H7 (cell line): ENCODE data around the gene SLC2A11. TPM values are rescaled to one million over a fixed set of nuclear protein-coding genes. Genes with fewer than 3 reads are reported as not detected.
"Not testable (repeated sequence)": the region's sequence is repeated elsewhere in the genome, so short reads cannot be mapped to it uniquely, and the experiment has no call there.

ENCODE experiments used
- DNase-seq: peaks from one replicate; pipeline ENCODE4 v3.0.0; 2012
- H3K27me3 ChIP-seq: 2 replicates; pipeline ENCODE4 v1.6.0; 2011; ENCODE audit warnings: mild to moderate bottlenecking, low read length; ENCODE audit not compliant: control insufficient read depth, insufficient read depth
- H3K36me3 ChIP-seq: replicated peaks from 2 replicates; pipeline ENCODE4 v1.5.1; 2011; ENCODE audit warnings: low read length; ENCODE audit not compliant: control insufficient read depth, insufficient read depth
- H3K4me3 ChIP-seq: 2 replicates; pipeline ENCODE4 v1.5.1; 2011; ENCODE audit warnings: low read depth, mild to moderate bottlenecking, control low read depth, low read length, moderate library complexity; ENCODE audit not compliant: insufficient read depth
- total RNA-seq: library from RNA; depleted of rRNA; stranded (reverse); fragments of >200 nt; shearing (Covaris generic); gene quantifications from 2 replicates; pipeline ENCODE4 v1.2.3, GENCODE V29; 2014

Gene SLC2A11
- total RNA-seq, 1 experiment from 2014 or later = 10.7 TPM

DNA sequence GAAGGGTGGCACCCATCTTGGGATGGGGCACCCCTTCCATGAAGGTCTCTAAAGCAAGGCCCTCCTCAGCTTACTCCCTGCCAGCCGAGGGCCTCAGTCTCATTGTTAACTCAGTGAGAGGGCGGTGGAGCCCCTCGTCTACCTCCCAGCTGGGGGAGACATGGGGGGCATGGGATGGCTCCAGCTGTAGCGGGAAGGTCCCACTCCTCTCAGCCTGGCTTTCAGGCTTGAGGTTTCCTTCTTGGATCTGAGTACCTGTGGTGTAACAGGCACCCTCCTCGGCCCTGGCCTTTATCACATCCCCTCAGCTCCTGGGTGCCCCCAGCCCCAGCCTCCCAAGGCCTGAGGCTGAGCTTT lies 38.5 kb downstream of the SLC2A11 start:
- DNase-seq = no peak
- Histone ChIP-seq H3K4me3 (no peak overlapping the region), H3K27me3 (no peaks in the 10 kb centered on the region; the same call in 1 of the 2 replicates), H3K36me3 (peaks cover 16% of the 10 kb centered on the region)

GRCh38 chr22:23896523-23897186 lies 39.0 kb downstream of the SLC2A11 start:
- H3K27me3 ChIP-seq = no peaks in the 10 kb centered on the region; the same call in 1 of the 2 replicates
- no peak overlapping the region for H3K4me3 ChIP-seq

DNA sequence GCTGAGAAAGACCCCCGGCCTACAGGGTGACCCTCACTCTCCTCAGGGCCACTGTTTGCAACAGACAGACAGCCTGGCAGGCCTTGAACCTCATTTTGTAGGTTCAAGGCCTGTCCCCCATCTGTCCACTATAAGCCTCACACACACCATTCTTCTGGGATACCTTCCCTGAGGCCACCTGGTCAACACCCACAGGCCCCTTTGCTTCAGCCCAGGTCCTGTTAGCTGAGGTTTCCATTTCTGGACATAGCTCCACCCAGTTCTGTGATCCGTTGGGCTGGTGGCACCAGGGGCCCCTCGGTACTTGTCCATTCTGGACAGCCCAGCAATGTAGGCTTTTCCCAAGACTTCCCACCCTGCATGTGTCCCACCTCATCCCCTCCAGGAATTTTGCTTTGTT lies 39.6 kb downstream of the SLC2A11 start:
- H3K4me3 ChIP-seq = no peak overlapping the region
- no peaks in the 10 kb centered on the region for H3K27me3 ChIP-seq
- DNase-seq = no peak
- peaks cover 16% of the 10 kb centered on the region for H3K36me3 ChIP-seq

More at GRCh38 chr22:23896523-23897186, 39.0 kb downstream of the SLC2A11 start:
- no peak for DNase-seq
- peaks cover 16% of the 10 kb centered on the region for H3K36me3 ChIP-seq

DNA sequence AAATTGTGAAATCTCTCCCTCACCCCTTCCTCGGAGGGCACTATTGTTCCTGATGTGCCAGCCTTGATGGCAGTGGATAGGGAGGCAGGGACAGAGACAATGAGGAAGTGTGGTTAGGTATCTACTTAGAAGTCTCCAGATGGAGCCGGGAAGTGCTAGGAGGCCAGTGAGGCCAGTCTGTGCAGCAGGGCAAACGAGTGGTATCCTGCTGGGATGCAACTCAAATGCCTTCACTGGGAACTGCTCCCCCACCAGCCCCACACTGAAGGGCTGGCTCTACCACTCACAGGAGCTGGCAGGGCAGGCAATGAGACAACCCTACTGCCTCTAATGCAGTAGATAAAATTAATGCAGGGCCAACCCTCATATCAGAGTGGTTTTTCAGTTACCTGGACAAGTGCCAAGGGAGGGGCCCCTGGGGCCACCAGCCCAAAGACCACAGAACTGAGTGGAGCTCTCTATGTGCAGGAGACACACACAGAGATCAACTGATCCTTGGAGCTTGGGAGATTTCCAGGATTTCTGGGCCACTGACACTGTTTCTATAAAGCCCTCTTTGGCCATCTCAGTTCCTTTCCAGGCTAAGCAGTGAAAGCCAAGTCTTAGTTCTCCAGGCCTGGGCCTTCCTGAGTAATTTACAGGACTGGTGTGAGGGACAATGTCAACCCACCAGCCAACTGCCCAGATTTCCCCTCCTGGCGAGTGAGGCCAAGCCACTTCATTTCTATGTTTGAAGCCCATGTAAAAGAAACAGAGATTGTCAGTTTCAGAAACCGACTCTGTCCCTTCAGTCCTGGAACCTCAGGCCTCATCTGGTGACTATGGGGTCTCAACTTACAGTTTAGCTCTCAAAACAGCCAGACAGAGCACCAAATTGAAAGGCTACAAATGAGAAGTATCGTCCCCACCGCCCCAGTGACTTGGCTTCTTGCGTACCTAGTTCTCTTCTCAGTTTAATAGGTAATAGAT lies 40.6 kb downstream of the SLC2A11 start:
- DNase-seq = no peak
- Histone ChIP-seq H3K36me3 (peaks cover 16% of the 10 kb centered on the region), H3K4me3 (no peak overlapping the region), H3K27me3 (no peaks in the 10 kb centered on the region)

GRCh38 chr22:23899042-23899745 lies 41.5 kb downstream of the SLC2A11 start:
- DNase-seq = no peak
- Histone ChIP-seq H3K27me3 (no peaks in the 10 kb centered on the region), H3K4me3 (no peak overlapping the region), H3K36me3 (peaks cover 16% of the 10 kb centered on the region)

DNA sequence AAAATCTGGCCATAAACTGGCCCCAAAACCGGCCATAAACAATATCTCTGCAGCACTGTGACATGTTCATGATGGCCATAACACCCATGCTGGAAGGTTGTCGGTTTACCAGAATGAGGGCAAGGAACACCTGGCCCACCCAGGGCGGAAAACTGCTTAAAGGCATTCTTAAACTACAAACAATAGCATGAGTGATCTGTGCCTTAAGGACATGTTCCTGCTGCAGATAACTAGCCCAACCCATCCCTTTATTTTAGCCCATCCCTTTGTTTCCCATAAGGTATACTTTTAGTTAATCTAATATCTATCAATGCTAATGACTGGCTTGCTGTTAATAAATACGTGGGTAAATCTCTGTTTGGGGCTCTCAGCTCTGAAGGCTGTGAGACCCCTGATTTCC lies 42.6 kb downstream of the SLC2A11 start:
- not testable (repeated sequence) for H3K27me3 ChIP-seq, H3K4me3 ChIP-seq, DNase-seq
- H3K36me3 ChIP-seq = peaks cover 16% of the 10 kb centered on the region

GRCh38 chr22:23901600-23901999 lies 43.9 kb downstream of the SLC2A11 start:
- Histone ChIP-seq H3K27me3 (peaks cover 2% of the 10 kb centered on the region), H3K4me3 (no peak overlapping the region), H3K36me3 (peaks cover 7% of the 10 kb centered on the region)
- no peak for DNase-seq

DNA sequence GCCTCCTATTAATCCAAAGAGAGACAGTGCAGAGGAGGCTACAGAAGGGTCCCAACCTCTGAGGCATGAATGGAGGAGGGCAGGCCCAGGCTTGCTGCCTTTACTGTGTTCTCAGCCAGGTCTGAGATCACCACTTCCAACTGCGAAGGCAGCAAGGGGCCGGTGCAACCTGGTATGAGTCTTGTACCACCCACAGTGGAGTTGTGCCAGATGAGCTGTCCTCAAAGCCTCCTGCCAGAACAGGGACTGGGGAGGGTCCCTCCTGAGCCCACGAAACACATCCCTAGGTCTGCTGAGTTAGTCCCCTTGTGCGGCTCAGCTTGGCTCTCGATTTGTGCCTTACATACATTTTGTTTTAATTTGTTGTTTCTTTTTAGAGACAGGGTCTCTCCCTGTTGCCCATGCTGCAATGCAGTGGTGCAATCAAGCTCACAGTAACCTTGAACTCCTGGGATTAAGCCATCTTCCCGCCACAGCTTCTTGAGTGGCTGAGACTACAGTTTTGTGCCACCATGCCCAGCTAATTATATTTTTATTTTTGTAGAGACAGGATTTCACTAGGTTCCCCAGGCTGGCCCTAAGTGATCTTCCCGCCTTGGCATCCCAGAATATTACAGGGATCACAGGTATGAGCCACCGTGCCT lies 45.8 kb downstream of the SLC2A11 start:
- DNase-seq = no peak
- no peak overlapping the region for H3K4me3 ChIP-seq
- H3K36me3 ChIP-seq = no peaks in the 10 kb centered on the region
- peaks cover 2% of the 10 kb centered on the region for H3K27me3 ChIP-seq

- peaks cover 2% of the 10 kb centered on the region for H3K27me3 ChIP-seq
- H3K4me3 ChIP-seq = no peak overlapping the region
- no peaks in the 10 kb centered on the region for H3K36me3 ChIP-seq
- DNase-seq = no peak
These were observed 47.0 kb downstream of the SLC2A11 start for GRCh38 chr22:23904573-23905254.

DNA sequence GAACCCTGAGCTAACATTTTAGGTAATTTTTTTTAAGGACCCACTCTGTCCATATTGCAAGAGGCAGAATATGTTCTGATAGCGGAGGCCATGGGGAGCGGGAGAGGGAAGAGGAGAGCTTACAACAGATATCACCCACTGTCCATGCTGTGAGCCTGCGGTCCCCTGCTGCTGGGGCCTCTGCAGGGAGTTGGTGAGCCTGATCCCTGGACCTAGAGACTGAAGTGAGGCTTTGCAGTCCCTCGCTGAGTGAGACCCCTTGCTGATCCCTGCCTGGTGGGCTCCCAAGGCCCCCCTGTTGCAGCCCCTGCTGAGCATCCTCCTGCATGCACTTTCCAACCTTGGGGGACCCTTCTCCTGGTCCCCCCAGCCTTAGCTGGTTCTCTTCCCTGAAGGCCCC lies 49.0 kb downstream of the SLC2A11 start:
- H3K27me3 ChIP-seq = peaks cover 2% of the 10 kb centered on the region
- DNase-seq = peak; percentile 29
- H3K4me3 ChIP-seq = no peak overlapping the region
- H3K36me3 ChIP-seq = no peaks in the 10 kb centered on the region

DNA sequence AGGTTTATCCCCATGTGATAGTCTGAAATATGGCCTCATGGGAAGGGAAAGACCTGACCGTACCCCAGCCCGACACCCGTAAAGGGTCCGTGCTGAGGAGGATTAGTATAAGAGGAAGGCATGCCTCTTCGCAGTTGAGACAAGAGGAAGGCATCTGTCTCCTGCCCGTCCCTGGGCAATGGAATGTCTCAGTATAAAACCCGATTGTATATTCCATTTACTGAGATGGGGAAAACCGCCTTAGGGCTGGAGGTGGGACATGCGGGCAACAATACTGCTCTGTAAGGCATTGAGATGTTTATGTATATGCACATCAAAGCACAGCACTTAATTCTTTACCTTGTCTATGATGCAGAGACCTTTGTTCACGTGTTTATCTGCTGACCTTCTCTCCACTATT lies 49.7 kb downstream of the SLC2A11 start:
- DNase-seq, H3K27me3 ChIP-seq, H3K36me3 ChIP-seq, H3K4me3 ChIP-seq: not testable (repeated sequence)

- DNase-seq = peak; percentile 43
- Histone ChIP-seq H3K36me3 (no peaks in the 10 kb centered on the region), H3K4me3 (no peak overlapping the region), H3K27me3 (peaks cover 2% of the 10 kb centered on the region)
These were observed 51.0 kb downstream of the SLC2A11 start for GRCh38 chr22:23908587-23909205.

DNA sequence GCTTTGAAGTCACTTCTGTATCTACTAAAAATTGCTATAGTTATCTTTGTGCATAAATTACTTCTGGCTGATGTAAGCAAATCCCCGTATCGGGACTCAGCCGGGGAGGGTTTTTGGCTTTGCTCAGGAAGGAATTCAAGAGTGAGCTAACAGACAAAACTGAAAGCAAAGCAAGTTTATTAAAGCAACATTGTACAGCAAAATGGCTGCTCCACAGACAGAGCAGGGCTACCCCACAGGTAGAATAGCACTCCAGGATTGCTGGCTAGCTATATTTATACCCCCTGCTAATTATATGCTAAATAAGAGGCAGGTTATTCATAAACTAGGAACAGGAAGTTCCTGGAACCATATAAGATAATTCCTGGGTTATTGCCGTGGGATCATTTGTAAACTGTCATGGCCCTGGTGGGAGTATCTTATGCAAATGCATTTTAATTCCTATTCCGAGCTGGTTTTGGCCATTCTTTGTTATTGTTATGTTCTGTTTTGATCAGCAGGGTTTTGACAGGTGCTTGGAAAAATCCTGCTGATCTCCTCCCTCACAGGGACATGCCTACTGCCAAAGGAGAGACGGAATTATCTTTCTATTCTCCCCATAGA lies 51.7 kb downstream of the SLC2A11 start:
- Histone ChIP-seq H3K27me3 (peaks cover 2% of the 10 kb centered on the region), H3K36me3 (no peaks in the 10 kb centered on the region), H3K4me3 (no peak overlapping the region)
- DNase-seq = no peak
